CD4-positive, alpha-beta memory T cell (primary cell): ENCODE results near the gene PPP1R7. TPM values are rescaled to one million over a fixed set of nuclear protein-coding genes. Genes with fewer than 3 reads are reported as not detected.

Experiments used
- CTCF ChIA-PET: fragments of 350-600 bp; sonication (Branson Sonifier 250); formaldehyde crosslinking; loops from one replicate; lab custom pipeline; 2021; ENCODE audit warnings: inconsistent platforms; ENCODE audit not compliant: partially characterized antibody; lab: Charles Lee
- POLR2A ChIA-PET: fragments of 350-600 bp; sonication (Branson Sonifier 250); formaldehyde crosslinking; loops from one replicate; lab custom pipeline; 2021; ENCODE audit not compliant: partially characterized antibody; lab: Charles Lee
- DNase-seq, 5 donors: peaks; one replicate each; pipeline versions ENCODE4 v3.0.0 to v3.0.0-alpha.2; 2020 to 2022; ENCODE audit warnings: mixed read lengths in 1 of 5
- H3K27ac ChIP-seq: one replicate; pipeline ENCODE4 v1.7.0; 2013; ENCODE audit warnings: low read depth, low read length
- H3K27me3 ChIP-seq: 2 replicates; pipeline ENCODE4 v1.7.0; 2013; ENCODE audit warnings: mild to moderate bottlenecking, low read length, moderate library complexity; ENCODE audit not compliant: insufficient read depth
- H3K36me3 ChIP-seq: 2 replicates; pipeline ENCODE4 v1.7.0; 2013; ENCODE audit warnings: mild to moderate bottlenecking, low read length, moderate library complexity; ENCODE audit not compliant: insufficient read depth
- H3K4me1 ChIP-seq: 2 replicates; pipeline ENCODE4 v1.7.0; 2013; ENCODE audit warnings: mild to moderate bottlenecking, low read length, moderate library complexity; ENCODE audit not compliant: insufficient read depth
- H3K4me3 ChIP-seq, 2 donors: one replicate each; pipeline ENCODE4 v1.7.0; 2013; ENCODE audit warnings: low read length in 2 of 2, mild to moderate bottlenecking in 1 of 2
- H3K9me3 ChIP-seq, 2 donors: one replicate each; pipeline ENCODE4 v1.7.0; 2013; ENCODE audit warnings: low read length in 2 of 2, control low read depth in 1 of 2; ENCODE audit not compliant: control insufficient read depth in 1 of 2
- H3K27ac Mint-ChIP-seq, 7 donors: one replicate each; pipeline ENCODE4 v1.8.0; 2020 to 2021; ENCODE audit warnings: mixed read lengths in 7 of 7, mild to moderate bottlenecking in 6 of 7, inconsistent platforms in 3 of 7, moderate library complexity in 3 of 7
- H3K27me3 Mint-ChIP-seq, 2 donors: one replicate each; pipeline ENCODE4 v1.8.0; 2020 to 2021; ENCODE audit warnings: mixed read lengths in 2 of 2
- H3K36me3 Mint-ChIP-seq, 2 donors: one replicate each; pipeline ENCODE4 v1.8.0; 2020 to 2021; ENCODE audit warnings: mixed read lengths in 2 of 2, inconsistent platforms in 1 of 2, mild to moderate bottlenecking in 1 of 2
- H3K4me1 Mint-ChIP-seq, 4 donors: one replicate each; pipeline ENCODE4 v1.8.0; 2020 to 2021; ENCODE audit warnings: mixed read lengths in 4 of 4, mild to moderate bottlenecking in 1 of 4
- H3K4me3 Mint-ChIP-seq, 8 donors: one replicate each; pipeline ENCODE4 v1.8.0; 2020 to 2021; ENCODE audit warnings: mixed read lengths in 8 of 8, mild to moderate bottlenecking in 7 of 8, moderate library complexity in 6 of 8, inconsistent platforms in 3 of 8
- H3K9me3 Mint-ChIP-seq, 8 donors: one replicate each; pipeline ENCODE4 v1.8.0; 2020 to 2021; ENCODE audit warnings: mixed read lengths in 8 of 8, mild to moderate bottlenecking in 5 of 8, inconsistent platforms in 3 of 8, moderate library complexity in 1 of 8
- intact Hi-C: fragments of 100-400 bp; cut with micrococcal nuclease; formaldehyde crosslinking; loops from one replicate; pipeline ENCODE4 v1.15.1; 2023
- polyA plus RNA-seq, 2 donors: library from polyadenylated mRNA; unstranded; fragments of 300-500 nt; fragmentation: Illumina TruSeq; gene quantifications; one replicate each; pipeline ENCODE4 v1.2.3, GENCODE V29; 2021
- total RNA-seq, 2 experiments: library from RNA; stranded (reverse); gene quantifications; one replicate each; pipeline ENCODE4 v1.2.3, GENCODE V29; 2021

Gene PPP1R7
- total and polyA plus RNA-seq, 4 experiments from 2014 or later: 61.3 to 119 (median 91.6) TPM

- Histone ChIP-seq H3K4me3 (no peak overlapping the region), H3K4me1 (peaks cover 10% of the 10 kb centered on the region), H3K27ac (no peak overlapping the region), H3K36me3 (peaks cover under 1% of the 10 kb centered on the region), H3K27me3 (no peaks in the 10 kb centered on the region), H3K9me3 (no peaks in the 10 kb centered on the region)
- Mint-ChIP-seq H3K36me3 (peaks cover 12 to 17% of the 10 kb centered on the region in 2 donors), H3K4me1 (peaks cover 7 to 22% (median 9%) of the 10 kb centered on the region in 4 donors), H3K27ac (peak overlapping the region in 1 of 7 donors; percentile 66), H3K4me3 (no peak overlapping the region), H3K27me3 (no peaks in the 10 kb centered on the region), H3K9me3 (peaks cover 0 to 2% (median 0%) of the 10 kb centered on the region in 8 donors)
- no peak for DNase-seq
- intact Hi-C loops: no loop called here
- CTCF ChIA-PET: no interaction called here
- POLR2A ChIA-PET: no interaction called here
These were observed 73.1 kb downstream of the PPP1R7 start for GRCh38 chr2:241223211-241224017.

DNA sequence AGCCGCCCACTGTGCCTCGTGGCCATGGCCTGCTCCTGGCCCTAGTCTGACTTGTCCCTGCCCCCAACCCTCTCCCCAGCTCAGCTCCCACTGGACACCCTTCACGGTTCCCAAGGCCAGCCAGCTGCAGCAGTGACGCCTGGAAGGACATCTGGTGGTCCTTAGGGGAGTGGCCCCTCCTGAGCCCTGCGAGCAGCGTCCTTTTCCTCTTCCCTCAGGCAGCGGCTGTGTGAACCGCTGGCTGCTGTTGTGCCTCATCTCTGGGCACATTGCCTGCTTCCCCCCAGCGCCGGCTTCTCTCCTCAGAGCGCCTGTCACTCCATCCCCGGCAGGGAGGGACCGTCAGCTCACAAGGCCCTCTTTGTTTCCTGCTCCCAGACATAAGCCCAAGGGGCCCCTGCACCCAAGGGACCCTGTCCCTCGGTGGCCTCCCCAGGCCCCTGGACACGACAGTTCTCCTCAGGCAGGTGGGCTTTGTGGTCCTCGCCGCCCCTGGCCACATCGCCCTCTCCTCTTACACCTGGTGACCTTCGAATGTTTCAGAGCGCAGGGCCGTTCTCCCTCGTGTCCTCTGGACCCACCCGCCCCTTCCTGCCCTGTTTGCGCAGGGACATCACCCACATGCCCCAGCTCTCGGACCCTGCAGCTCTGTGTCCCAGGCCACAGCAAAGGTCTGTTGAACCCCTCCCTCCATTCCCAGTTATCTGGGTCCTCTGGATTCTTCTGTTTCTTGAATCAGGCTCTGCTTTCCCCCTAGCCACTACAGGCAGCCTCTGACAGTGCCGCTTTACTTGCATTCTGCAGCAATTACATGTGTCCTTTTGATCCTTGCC, 74.0 kb downstream of the PPP1R7 start:
- H3K4me3 ChIP-seq: no peak overlapping the region
- peaks cover 0 to 14% (median 2%) of the 10 kb centered on the region in 4 donors for H3K4me1 Mint-ChIP-seq
- peaks cover 16 to 19% of the 10 kb centered on the region in 2 donors for H3K36me3 Mint-ChIP-seq
- H3K27me3 Mint-ChIP-seq: no peaks in the 10 kb centered on the region
- H3K9me3 ChIP-seq: no peaks in the 10 kb centered on the region
- H3K27ac ChIP-seq: no peak overlapping the region
- peaks cover 0 to 2% (median 0%) of the 10 kb centered on the region in 8 donors for H3K9me3 Mint-ChIP-seq
- ChIA-PET POLR2A (no interaction called here), CTCF (no interaction called here)
- intact Hi-C loops: no loop called here
- H3K4me3 Mint-ChIP-seq: no peak overlapping the region
- H3K36me3 ChIP-seq: peaks cover 9% of the 10 kb centered on the region
- DNase-seq: no peak
- peak overlapping the region in 2 of 7 donors; percentile 45 to 72 for H3K27ac Mint-ChIP-seq
- H3K4me1 ChIP-seq: peaks cover 2% of the 10 kb centered on the region
- no peaks in the 10 kb centered on the region for H3K27me3 ChIP-seq

DNA sequence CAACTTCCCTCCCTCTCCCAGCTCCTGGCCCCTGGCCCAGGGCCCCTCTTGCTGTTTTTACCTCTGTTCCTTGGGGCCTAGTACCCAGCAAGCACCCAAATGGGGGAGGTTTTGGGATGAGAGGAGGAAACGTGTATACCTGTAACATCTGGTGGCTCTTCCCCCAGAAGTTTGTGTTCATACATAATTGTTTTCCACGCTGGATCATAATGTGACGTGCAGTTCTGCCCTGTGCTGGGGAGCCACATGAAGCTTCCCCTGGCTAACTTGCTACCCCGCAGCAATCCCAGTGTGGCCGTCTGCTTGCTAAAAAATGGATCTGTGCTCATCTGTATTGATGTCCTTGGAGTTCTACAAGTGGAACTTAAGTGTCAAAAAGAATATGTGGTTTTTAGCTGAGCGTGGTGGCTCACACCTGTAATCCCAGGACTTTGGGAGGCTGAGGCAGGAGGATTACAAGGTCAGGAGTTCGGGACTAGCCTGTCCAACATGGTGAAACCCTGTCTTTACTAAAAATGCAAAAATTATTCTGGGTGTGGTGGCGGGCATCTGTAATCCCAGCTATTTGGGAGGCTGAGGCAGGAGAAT, 74.7 kb downstream of the PPP1R7 start:
- Histone ChIP-seq H3K4me1 (no peaks in the 10 kb centered on the region), H3K27ac (no peak overlapping the region), H3K36me3 (peaks cover 13% of the 10 kb centered on the region), H3K27me3 (no peaks in the 10 kb centered on the region), H3K9me3 (no peaks in the 10 kb centered on the region), H3K4me3 (no peak overlapping the region)
- no peaks in the 10 kb centered on the region for H3K27me3 Mint-ChIP-seq
- H3K4me3 Mint-ChIP-seq: no peak overlapping the region
- CTCF ChIA-PET: no interaction called here
- peaks cover 20 to 21% of the 10 kb centered on the region in 2 donors for H3K36me3 Mint-ChIP-seq
- H3K4me1 Mint-ChIP-seq: peaks cover 0 to 13% (median under 1%) of the 10 kb centered on the region in 4 donors
- POLR2A ChIA-PET: interaction anchor here (1.1 kb wide), 1 partner anchor 8 kb away, joined by 3 read pairs; no protein-coding TSS in a partner anchor
- peak overlapping the region in 2 of 7 donors; percentile 45 to 72 for H3K27ac Mint-ChIP-seq
- intact Hi-C loops: no loop called here
- peaks cover 0 to 2% (median 0%) of the 10 kb centered on the region in 8 donors for H3K9me3 Mint-ChIP-seq
- no peak for DNase-seq

- no peak overlapping the region for H3K27ac Mint-ChIP-seq
- Histone ChIP-seq H3K36me3 (peaks cover 19% of the 10 kb centered on the region), H3K4me1 (no peaks in the 10 kb centered on the region), H3K4me3 (no peak overlapping the region), H3K9me3 (no peaks in the 10 kb centered on the region), H3K27ac (no peak overlapping the region), H3K27me3 (no peaks in the 10 kb centered on the region)
- DNase-seq: no peak
- CTCF ChIA-PET: no interaction called here
- H3K27me3 Mint-ChIP-seq: no peaks in the 10 kb centered on the region
- peaks cover 25 to 26% of the 10 kb centered on the region in 2 donors for H3K36me3 Mint-ChIP-seq
- H3K9me3 Mint-ChIP-seq: peaks cover 0 to 2% (median 0%) of the 10 kb centered on the region in 8 donors
- no peak overlapping the region for H3K4me3 Mint-ChIP-seq
- intact Hi-C loops: no loop called here
- POLR2A ChIA-PET: interaction anchor here (1.1 kb wide), 1 partner anchor 9 kb away, joined by 3 read pairs; no protein-coding TSS in a partner anchor
- peaks cover 0 to 13% (median under 1%) of the 10 kb centered on the region in 4 donors for H3K4me1 Mint-ChIP-seq
These were observed 75.3 kb downstream of the PPP1R7 start for GRCh38 chr2:241225545-241225944.

GRCh38 chr2:241225983-241226382, 75.7 kb downstream of the PPP1R7 start:
- Mint-ChIP-seq H3K27ac (no peak overlapping the region), H3K36me3 (peaks cover 28 to 29% of the 10 kb centered on the region in 2 donors), H3K9me3 (peaks cover 0 to 2% (median 0%) of the 10 kb centered on the region in 8 donors), H3K4me1 (peaks cover 0 to 13% (median under 1%) of the 10 kb centered on the region in 4 donors), H3K4me3 (no peak overlapping the region), H3K27me3 (no peaks in the 10 kb centered on the region)
- no peak overlapping the region for H3K27ac ChIP-seq
- no peaks in the 10 kb centered on the region for H3K9me3 ChIP-seq
- no peaks in the 10 kb centered on the region for H3K4me1 ChIP-seq
- CTCF ChIA-PET: no interaction called here
- no peak for DNase-seq
- H3K4me3 ChIP-seq: no peak overlapping the region
- POLR2A ChIA-PET: interaction anchor here (1.1 kb wide), 1 partner anchor 9 kb away, joined by 3 read pairs; no protein-coding TSS in a partner anchor
- H3K36me3 ChIP-seq: peaks cover 23% of the 10 kb centered on the region
- intact Hi-C loops: no loop called here
- H3K27me3 ChIP-seq: no peaks in the 10 kb centered on the region

DNA sequence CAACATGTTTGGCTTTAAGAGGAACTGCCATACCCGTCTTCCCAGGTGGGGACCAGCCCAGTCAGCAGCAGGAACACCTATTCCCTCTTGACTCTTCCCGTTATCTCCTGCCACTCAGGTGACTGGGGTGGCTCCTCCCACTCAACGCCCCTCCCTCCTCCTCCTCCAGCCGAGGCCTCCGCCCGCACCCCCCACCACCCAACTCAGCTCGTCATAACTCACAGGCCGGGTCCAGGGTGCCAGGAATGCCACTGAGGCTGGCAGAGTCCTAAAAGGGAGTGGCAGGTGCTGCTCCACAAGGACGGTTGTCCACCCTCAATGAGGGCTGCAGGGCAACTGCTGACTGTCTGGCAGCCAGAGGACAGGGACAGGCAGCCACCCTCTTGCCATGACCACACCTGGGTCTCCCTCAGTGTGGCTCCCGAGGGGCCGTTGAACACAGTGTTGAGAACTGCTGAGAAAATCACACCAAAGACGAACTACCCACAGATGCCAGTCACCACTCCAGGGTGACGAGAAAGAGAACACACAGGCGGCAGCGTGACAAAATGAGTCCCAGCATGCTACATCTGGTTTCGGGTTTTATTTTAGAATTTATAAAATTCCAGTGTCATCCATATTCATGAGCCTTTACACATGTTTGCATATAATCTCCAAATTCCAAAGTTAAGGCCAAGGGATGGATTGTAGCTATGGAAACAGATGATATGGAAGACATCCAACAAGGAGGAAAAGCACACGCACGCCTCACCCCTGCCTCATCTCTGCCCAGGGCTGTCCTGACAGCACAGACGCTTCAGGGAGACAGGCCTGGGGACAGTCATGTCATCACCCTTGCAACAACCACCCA, 76.7 kb downstream of the PPP1R7 start:
- Mint-ChIP-seq H3K27ac (no peak overlapping the region), H3K36me3 (peaks cover 36 to 37% of the 10 kb centered on the region in 2 donors), H3K9me3 (peaks cover 0 to 2% (median 0%) of the 10 kb centered on the region in 8 donors), H3K4me1 (peaks cover 0 to 18% (median under 1%) of the 10 kb centered on the region in 4 donors), H3K4me3 (no peak overlapping the region), H3K27me3 (no peaks in the 10 kb centered on the region)
- no peak overlapping the region for H3K4me3 ChIP-seq
- H3K36me3 ChIP-seq: peaks cover 28% of the 10 kb centered on the region
- intact Hi-C loops: no loop called here
- H3K4me1 ChIP-seq: no peaks in the 10 kb centered on the region
- H3K9me3 ChIP-seq: no peaks in the 10 kb centered on the region
- DNase-seq: no peak
- CTCF ChIA-PET: interaction anchor here (1.6 kb wide), 1 partner anchor 8 kb away, joined by 6 read pairs; no protein-coding TSS in a partner anchor
- no peak overlapping the region for H3K27ac ChIP-seq
- POLR2A ChIA-PET: no interaction called here
- no peaks in the 10 kb centered on the region for H3K27me3 ChIP-seq
